ENCODE measurements around the gene ECSIT.

DNA sequence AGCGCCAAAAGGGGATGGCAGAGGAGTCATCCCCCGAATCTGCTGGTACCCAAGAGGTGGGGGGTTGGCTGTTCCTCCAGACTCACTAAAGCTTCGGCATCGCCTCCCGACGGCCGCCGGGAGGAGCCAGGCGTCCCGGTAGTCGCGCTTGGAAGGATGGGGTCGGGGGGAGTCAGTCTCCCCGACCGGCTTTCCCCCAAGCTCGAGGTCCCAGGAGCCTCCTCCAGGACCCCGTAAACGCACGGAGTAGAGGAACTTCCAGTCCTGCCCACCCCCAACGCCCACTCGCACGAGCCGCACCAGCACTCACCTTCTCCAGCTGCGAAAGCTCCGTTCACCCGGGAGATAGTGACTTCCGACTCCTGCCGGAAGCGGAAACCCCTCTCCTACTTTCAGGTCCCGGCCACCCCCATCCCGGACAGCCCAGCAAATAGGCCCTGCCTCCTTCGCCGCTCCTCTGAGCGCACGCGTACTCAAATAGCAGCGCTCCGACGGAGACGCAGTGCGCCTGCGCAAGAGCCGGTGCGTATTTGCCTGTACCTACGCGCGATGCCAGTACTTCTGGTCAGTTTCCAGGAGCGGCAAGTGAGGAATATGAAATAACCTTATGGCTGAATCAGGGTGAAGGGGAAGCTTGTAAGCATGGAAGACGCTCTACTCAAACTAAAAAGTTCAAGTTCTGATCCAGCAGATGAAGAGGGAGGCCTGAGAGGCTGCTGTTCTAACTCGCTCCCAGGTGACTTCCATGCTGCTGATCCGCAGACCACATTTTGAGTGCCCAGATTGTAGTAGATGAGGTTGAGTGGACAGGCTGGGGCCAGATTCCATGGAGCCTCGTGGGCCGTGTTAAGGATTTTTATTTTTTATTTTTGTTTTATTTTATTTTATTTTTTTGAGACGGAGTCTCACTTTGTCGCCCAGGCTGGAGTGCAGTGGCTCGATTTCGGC, 30.2 kb upstream of the ECSIT start, which contains the start of gene ELOF1:
- TF ChIP-seq, protein P1, sequence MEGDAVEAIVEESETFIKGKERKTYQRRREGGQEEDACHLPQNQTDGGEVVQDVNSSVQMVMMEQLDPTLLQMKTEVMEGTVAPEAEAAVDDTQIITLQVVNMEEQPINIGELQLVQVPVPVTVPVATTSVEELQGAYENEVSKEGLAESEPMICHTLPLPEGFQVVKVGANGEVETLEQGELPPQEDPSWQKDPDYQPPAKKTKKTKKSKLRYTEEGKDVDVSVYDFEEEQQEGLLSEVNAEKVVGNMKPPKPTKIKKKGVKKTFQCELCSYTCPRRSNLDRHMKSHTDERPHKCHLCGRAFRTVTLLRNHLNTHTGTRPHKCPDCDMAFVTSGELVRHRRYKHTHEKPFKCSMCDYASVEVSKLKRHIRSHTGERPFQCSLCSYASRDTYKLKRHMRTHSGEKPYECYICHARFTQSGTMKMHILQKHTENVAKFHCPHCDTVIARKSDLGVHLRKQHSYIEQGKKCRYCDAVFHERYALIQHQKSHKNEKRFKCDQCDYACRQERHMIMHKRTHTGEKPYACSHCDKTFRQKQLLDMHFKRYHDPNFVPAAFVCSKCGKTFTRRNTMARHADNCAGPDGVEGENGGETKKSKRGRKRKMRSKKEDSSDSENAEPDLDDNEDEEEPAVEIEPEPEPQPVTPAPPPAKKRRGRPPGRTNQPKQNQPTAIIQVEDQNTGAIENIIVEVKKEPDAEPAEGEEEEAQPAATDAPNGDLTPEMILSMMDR (IDR thresholded peaks at IDR 0.05): peak in 1 of 2 donors; percentile 15
- peak in 1 of 3 donors; percentile 61 for TF ChIP-seq POLR2AphosphoS5 (IDR thresholded peaks at IDR 0.05)
- TF ChIP-seq POLR2A (IDR thresholded peaks at IDR 0.05): peak in 1 of 2 donors; percentile 28
- TF ChIP-seq EP300 (IDR thresholded peaks at IDR 0.05): no peak

All from suprapubic skin (tissue), 4 donors.